GM12891 (cell line): ENCODE results near the gene MEOX1.

Experiments
- PAX5 ChIP-seq: IDR thresholded peaks from 2 replicates; pipeline ENCODE4 v1.6.1; 2011; ENCODE audit warnings: low read length, moderate library complexity, mild to moderate bottlenecking; ENCODE audit not compliant: insufficient read depth, severe bottlenecking
- POLR2A ChIP-seq: IDR thresholded peaks from 2 replicates; pipeline ENCODE4 v1.6.1; 2011; ENCODE audit warnings: low read depth, low read length, control low read depth
- POLR2AphosphoS5 ChIP-seq: IDR thresholded peaks from 2 replicates; pipeline ENCODE4 v1.6.1; 2011; ENCODE audit warnings: low read depth, low read length, control low read depth
- TAF1 ChIP-seq: IDR thresholded peaks from 2 replicates; pipeline ENCODE4 v1.6.1; 2011; ENCODE audit warnings: low read depth, low read length, control low read depth

DNA sequence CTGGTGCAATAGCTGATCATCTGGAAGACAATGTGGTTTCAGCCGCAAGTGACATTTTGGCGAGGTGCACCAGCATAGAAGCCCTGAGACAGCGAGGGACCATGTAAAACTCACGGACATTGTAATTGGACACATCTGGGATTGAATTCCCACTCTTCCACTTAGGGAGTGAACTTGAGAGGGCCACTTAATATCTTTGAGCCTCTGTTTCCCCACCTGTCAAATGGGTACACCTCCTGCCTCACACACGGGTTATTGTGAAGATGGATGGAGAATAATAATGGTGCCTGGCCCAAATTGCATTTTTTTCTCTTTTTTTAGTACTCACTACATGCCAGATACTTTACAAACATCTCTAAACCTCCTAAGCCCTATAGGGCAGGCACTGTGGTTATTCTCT lies 45.5 kb upstream of the MEOX1 start:
- TF ChIP-seq POLR2AphosphoS5 (no peak), POLR2A (no peak), TAF1 (no peak), PAX5 (no peak)
